ENCODE data around the gene CIITA. TPM values are rescaled to one million over a fixed set of nuclear protein-coding genes. Genes with fewer than 3 reads are reported as not detected.

CIITA gene
- total and polyA plus RNA-seq, 12 donors, result 1.3 to 48.1 (median 17.5) TPM

GRCh38 chr16:10902999-10903398 lies 26.0 kb downstream of the CIITA start:
- TF ChIP-seq POLR2A (IDR thresholded peaks at IDR 0.05), result no peak
- TF ChIP-seq, protein P1, sequence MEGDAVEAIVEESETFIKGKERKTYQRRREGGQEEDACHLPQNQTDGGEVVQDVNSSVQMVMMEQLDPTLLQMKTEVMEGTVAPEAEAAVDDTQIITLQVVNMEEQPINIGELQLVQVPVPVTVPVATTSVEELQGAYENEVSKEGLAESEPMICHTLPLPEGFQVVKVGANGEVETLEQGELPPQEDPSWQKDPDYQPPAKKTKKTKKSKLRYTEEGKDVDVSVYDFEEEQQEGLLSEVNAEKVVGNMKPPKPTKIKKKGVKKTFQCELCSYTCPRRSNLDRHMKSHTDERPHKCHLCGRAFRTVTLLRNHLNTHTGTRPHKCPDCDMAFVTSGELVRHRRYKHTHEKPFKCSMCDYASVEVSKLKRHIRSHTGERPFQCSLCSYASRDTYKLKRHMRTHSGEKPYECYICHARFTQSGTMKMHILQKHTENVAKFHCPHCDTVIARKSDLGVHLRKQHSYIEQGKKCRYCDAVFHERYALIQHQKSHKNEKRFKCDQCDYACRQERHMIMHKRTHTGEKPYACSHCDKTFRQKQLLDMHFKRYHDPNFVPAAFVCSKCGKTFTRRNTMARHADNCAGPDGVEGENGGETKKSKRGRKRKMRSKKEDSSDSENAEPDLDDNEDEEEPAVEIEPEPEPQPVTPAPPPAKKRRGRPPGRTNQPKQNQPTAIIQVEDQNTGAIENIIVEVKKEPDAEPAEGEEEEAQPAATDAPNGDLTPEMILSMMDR (IDR thresholded peaks at IDR 0.05), result no peak
- Histone ChIP-seq H3K27ac (no peak overlapping the region), H3K4me3 (no peak overlapping the region), H3K9me3 (replicated peaks in 1 of 3) (no peaks in the 10 kb centered on the region), H3K4me1 (replicated peaks in 1 of 2) (no peaks in the 10 kb centered on the region), H3K36me3 (replicated peaks in 1 of 2) (peaks cover 0 to 4% of the 10 kb centered on the region in 2 donors), H3K27me3 (no peaks in the 10 kb centered on the region)
- intact Hi-C loops (cut with DNase I), result no loop called here
- 60 to 100% (median 98%) methylated on average over 1 of the region's 1 CpG for WGBS, 4 donors
- DNase-seq, result no peak

- H3K9me3 ChIP-seq (replicated peaks in 1 of 3), result no peaks in the 10 kb centered on the region
- H3K27me3 ChIP-seq, result no peaks in the 10 kb centered on the region
- peaks cover 0 to 4% of the 10 kb centered on the region in 2 donors for H3K36me3 ChIP-seq (replicated peaks in 1 of 2)
- DNase-seq, result no peak
- H3K4me3 ChIP-seq, result no peak overlapping the region
- no peaks in the 10 kb centered on the region for H3K4me1 ChIP-seq (replicated peaks in 1 of 2)
- 93% methylated on average over 8 to 19 of the region's 19 CpGs for WGBS, 4 donors
- TF ChIP-seq, protein P1 (IDR thresholded peaks at IDR 0.05), result no peak
- no peak for TF ChIP-seq POLR2A (IDR thresholded peaks at IDR 0.05)
- H3K27ac ChIP-seq, result no peak overlapping the region
- intact Hi-C loops (cut with DNase I), result no loop called here
Measured at GRCh38 chr16:10906482-10906881, 29.5 kb downstream of the CIITA start.

DNA sequence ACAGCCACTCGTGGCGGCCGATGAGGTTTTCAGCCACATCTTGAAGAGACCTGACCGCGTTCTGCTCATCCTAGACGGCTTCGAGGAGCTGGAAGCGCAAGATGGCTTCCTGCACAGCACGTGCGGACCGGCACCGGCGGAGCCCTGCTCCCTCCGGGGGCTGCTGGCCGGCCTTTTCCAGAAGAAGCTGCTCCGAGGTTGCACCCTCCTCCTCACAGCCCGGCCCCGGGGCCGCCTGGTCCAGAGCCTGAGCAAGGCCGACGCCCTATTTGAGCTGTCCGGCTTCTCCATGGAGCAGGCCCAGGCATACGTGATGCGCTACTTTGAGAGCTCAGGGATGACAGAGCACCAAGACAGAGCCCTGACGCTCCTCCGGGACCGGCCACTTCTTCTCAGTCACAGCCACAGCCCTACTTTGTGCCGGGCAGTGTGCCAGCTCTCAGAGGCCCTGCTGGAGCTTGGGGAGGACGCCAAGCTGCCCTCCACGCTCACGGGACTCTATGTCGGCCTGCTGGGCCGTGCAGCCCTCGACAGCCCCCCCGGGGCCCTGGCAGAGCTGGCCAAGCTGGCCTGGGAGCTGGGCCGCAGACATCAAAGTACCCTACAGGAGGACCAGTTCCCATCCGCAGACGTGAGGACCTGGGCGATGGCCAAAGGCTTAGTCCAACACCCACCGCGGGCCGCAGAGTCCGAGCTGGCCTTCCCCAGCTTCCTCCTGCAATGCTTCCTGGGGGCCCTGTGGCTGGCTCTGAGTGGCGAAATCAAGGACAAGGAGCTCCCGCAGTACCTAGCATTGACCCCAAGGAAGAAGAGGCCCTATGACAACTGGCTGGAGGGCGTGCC lies 30.1 kb downstream of the CIITA start:
- Histone ChIP-seq H3K36me3 (replicated peaks in 1 of 2) (peaks cover 0 to 4% of the 10 kb centered on the region in 2 donors), H3K4me1 (replicated peaks in 1 of 2) (no peaks in the 10 kb centered on the region)

GRCh38 chr16:10907757-10908045 lies 30.7 kb downstream of the CIITA start:
- Histone ChIP-seq H3K27me3 (no peaks in the 10 kb centered on the region), H3K27ac (no peak overlapping the region), H3K36me3 (replicated peaks in 1 of 2) (peaks cover 0 to 2% of the 10 kb centered on the region in 2 donors), H3K9me3 (replicated peaks in 1 of 3) (no peaks in the 10 kb centered on the region), H3K4me3 (no peak overlapping the region), H3K4me1 (replicated peaks in 1 of 2) (no peaks in the 10 kb centered on the region)
- 86 to 93% (median 91%) methylated on average over 21 of the region's 21 CpGs; no CpG with 5 or more reads in 1 of the 4 donors for WGBS, 4 donors
- TF ChIP-seq, protein P1 (IDR thresholded peaks at IDR 0.05), result no peak
- no peak for TF ChIP-seq POLR2A (IDR thresholded peaks at IDR 0.05)
- no peak for DNase-seq
- intact Hi-C loops (cut with DNase I), result no loop called here

More for the DNA sequence above, 30.1 kb downstream of the CIITA start:
- Histone ChIP-seq H3K4me3 (no peak overlapping the region), H3K27ac (no peak overlapping the region), H3K27me3 (no peaks in the 10 kb centered on the region), H3K9me3 (replicated peaks in 1 of 3) (no peaks in the 10 kb centered on the region)
- 86 to 88% (median 87%) methylated on average over 15 to 46 of the region's 46 CpGs for WGBS, 4 donors
- DNase-seq, result no peak
- intact Hi-C loops (cut with DNase I), result no loop called here
- TF ChIP-seq, protein P1 (IDR thresholded peaks at IDR 0.05), result no peak
- no peak for TF ChIP-seq POLR2A (IDR thresholded peaks at IDR 0.05)

All from adrenal gland (tissue), 12 donors.